NT2/D1 (cell line): ENCODE data around the gene PTPN13.
"Not testable (repeated sequence)": the region's sequence is repeated elsewhere in the genome, so short reads cannot be mapped to it uniquely, and the experiment has no call there.

Source experiments
- DNase-seq: peaks from one replicate; pipeline ENCODE4 v3.0.0-alpha.2; 2011; ENCODE audit warnings: low read depth, low spot score
- H3K27me3 ChIP-seq: 2 replicates; pipeline ENCODE4 v1.6.0; 2011; ENCODE audit warnings: mild to moderate bottlenecking; ENCODE audit not compliant: insufficient read length, insufficient read depth
- H3K36me3 ChIP-seq: 2 replicates; pipeline ENCODE4 v1.6.1; 2011; ENCODE audit warnings: mild to moderate bottlenecking, low read length, mixed read lengths; ENCODE audit not compliant: insufficient read depth, insufficient read length
- H3K4me1 ChIP-seq: 2 replicates; pipeline ENCODE4 v1.5.1; 2011; ENCODE audit not compliant: insufficient read depth, insufficient read length
- H3K4me3 ChIP-seq: 2 replicates; pipeline ENCODE4 v1.5.1; 2011; ENCODE audit warnings: low read depth; ENCODE audit not compliant: insufficient read length
- H3K9ac ChIP-seq: 2 replicates; pipeline ENCODE4 v1.6.0; 2011; ENCODE audit warnings: low read depth; ENCODE audit not compliant: insufficient read length
- H3K9me3 ChIP-seq: 2 replicates; pipeline ENCODE4 v1.5.1; 2011; ENCODE audit warnings: mild to moderate bottlenecking, low read length; ENCODE audit not compliant: insufficient read depth
- SUZ12 ChIP-seq: IDR thresholded peaks from 2 replicates; pipeline ENCODE4 v1.6.1; 2011; ENCODE audit not compliant: insufficient read length, insufficient read depth; ENCODE audit errors: extremely low read depth
- YY1 ChIP-seq: IDR thresholded peaks from 2 replicates; pipeline ENCODE4 v1.6.1; 2011; ENCODE audit not compliant: insufficient read length, insufficient read depth
- ZNF274 ChIP-seq: IDR thresholded peaks from 2 replicates; pipeline ENCODE4 v1.6.1; 2011; ENCODE audit warnings: mild to moderate bottlenecking, low read depth, low read length

The PTPN13 gene

DNA sequence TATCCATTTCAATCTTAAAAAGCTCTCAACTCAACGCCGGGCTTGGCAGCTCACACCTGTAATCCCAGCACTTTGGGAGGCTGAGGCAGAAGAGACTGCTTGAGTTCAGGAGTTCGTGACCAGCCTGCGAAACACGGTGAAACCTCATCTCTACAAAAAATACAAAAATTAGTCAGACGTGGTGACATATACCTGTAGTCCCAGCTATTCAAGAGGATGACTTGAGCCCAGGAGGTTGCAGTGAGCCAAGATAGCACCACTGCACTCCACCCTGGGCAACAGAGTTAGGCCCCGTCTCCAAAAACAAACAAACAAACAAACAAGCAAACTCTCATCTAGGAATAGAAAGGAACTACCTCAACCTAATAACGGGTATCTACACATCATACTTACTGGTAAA lies 50.8 kb downstream of the PTPN13 start:
- H3K9ac ChIP-seq = no peak overlapping the region
- TF ChIP-seq ZNF274 (no peak), SUZ12 (no peak)

DNA sequence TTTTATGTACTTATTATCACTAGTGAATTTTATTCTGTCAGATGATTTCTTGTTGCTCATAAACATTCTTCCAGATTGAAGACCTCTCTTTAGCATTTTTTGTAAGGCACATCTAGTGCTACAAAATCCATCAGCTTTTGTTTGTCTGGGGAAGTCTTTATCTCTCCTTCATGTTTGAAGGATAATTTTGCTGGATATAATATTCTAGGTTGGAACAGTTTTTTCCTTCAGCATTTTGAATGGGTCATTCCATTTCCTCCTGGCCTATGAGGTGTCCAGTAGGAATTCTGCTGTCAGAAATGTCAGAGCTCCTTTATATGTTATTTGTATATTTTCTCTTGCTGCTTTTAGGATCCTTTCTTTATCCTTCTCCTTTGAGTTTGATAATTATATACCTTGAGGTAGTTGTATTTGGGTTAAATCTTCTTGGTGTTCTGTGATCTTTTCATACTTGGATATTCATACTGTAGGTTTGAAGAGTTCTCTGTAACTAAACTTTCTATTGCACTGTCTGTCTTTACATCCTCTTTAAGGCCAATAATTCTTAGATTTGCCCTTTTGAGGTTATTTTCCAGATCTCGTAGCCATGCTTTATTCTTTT lies 58.3 kb downstream of the PTPN13 start:
- no peak overlapping the region for H3K9ac ChIP-seq
- H3K36me3 ChIP-seq = no peaks in the 10 kb centered on the region
- DNase-seq = no peak
- H3K4me3 ChIP-seq = no peak overlapping the region
- H3K27me3 ChIP-seq = no peaks in the 10 kb centered on the region
- no peak for TF ChIP-seq SUZ12
- TF ChIP-seq YY1 = no peak
- TF ChIP-seq ZNF274 = no peak
- H3K9me3 ChIP-seq = peaks cover 22% of the 10 kb centered on the region
- H3K4me1 ChIP-seq = no peaks in the 10 kb centered on the region

More for the DNA sequence above, 50.8 kb downstream of the PTPN13 start:
- Histone ChIP-seq H3K36me3 (no peaks in the 10 kb centered on the region), H3K4me3 (no peak overlapping the region), H3K27me3 (no peaks in the 10 kb centered on the region), H3K4me1 (no peaks in the 10 kb centered on the region), H3K9me3 (no peaks in the 10 kb centered on the region)
- DNase-seq = no peak

DNA sequence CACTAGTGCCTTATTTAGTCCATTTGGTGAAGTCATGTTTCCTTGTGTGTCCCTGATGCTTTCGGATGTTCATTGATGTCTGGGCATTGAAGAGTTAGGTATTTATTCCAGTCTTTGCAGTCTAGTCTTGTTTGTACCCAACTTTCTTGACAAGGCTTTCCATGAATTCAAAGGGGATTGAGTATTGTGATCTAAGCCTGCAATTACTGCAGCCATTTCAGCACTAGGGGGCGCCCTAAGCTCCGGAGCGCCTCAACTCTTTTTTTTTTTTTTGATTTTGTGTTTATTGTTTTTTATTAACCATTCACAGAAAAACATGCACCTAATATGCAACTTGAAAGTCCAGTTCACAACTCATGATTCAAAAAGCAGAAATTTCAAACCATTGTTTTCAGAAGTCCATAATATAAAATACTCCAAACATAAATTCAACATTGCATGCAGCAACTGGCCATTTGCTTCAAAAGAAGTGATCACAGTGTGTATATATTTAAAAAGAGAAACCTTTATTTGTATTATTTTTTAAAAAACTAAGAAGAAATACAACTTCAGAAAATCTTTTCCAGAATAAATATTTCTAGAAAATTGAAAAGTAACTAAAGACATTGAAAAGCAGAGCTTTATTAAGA lies 59.2 kb downstream of the PTPN13 start:
- H3K4me3 ChIP-seq = no peak overlapping the region
- H3K4me1 ChIP-seq = no peaks in the 10 kb centered on the region
- peaks cover 22% of the 10 kb centered on the region for H3K9me3 ChIP-seq
- no peak for TF ChIP-seq SUZ12
- TF ChIP-seq YY1 = no peak
- no peak for TF ChIP-seq ZNF274
- H3K36me3 ChIP-seq = peaks cover 4% of the 10 kb centered on the region
- no peak overlapping the region for H3K9ac ChIP-seq
- DNase-seq = peak; percentile 28
- H3K27me3 ChIP-seq = no peaks in the 10 kb centered on the region

- peaks cover 16% of the 10 kb centered on the region for H3K9me3 ChIP-seq
- not testable (repeated sequence) for DNase-seq, H3K4me1 ChIP-seq, H3K9ac ChIP-seq, H3K27me3 ChIP-seq, H3K36me3 ChIP-seq, H3K4me3 ChIP-seq
Observed at GRCh38 chr4:86656781-86657180, 62.7 kb downstream of the PTPN13 start.

DNA sequence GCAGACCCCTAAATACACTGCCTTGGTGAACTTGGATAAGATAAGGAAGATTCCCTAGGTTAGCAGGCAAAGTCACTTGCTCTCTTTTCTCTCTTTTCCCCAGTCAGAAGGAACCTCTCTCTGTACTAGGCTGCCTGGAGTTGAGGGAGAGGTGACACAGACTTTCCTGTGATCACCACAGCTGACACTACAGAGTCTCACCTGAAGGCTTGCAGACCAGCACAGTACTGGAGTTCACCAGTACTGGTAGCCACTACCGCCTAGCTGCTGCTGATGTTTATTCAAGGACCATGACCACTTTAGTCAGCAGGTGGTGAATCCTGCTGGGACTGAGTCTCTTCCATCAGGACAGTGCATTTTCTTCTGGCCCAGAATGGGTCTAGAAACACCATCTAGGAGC lies 63.3 kb downstream of the PTPN13 start:
- no peak overlapping the region for H3K9ac ChIP-seq
- peaks cover 10% of the 10 kb centered on the region for H3K9me3 ChIP-seq
- TF ChIP-seq ZNF274 (no peak), SUZ12 (no peak), YY1 (no peak)
- DNase-seq = no peak
- H3K27me3 ChIP-seq = no peaks in the 10 kb centered on the region
- H3K4me1 ChIP-seq = no peaks in the 10 kb centered on the region
- no peak overlapping the region for H3K4me3 ChIP-seq
- peaks cover 4% of the 10 kb centered on the region for H3K36me3 ChIP-seq

GRCh38 chr4:86657910-86658309 lies 63.8 kb downstream of the PTPN13 start:
- Histone ChIP-seq H3K4me3 (no peak overlapping the region), H3K9me3 (peaks cover 5% of the 10 kb centered on the region), H3K36me3 (peaks cover 4% of the 10 kb centered on the region), H3K4me1 (no peaks in the 10 kb centered on the region), H3K9ac (no peak overlapping the region), H3K27me3 (no peaks in the 10 kb centered on the region)
- TF ChIP-seq YY1 = no peak
- no peak for TF ChIP-seq SUZ12
- TF ChIP-seq ZNF274 = no peak
- no peak for DNase-seq

DNA sequence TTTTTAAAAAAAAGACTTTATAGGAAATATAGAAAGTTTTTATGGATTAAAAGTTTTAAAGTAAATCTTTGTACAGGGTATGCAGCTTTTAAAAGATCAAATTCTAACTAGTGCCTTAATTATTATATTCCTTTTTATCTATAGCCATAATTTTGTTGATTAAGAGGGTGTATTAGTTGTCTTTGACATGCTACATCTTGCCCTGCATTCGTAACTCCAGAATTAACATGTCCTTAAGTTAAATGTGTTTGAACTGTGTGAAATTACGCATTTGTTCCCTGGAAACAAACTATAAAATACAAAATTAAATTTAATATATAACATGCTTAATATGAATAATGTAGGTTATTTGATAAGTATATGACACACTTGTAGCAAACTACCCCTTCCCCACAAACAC lies 66.3 kb downstream of the PTPN13 start:
- TF ChIP-seq YY1 (no peak), ZNF274 (no peak), SUZ12 (no peak)
- Histone ChIP-seq H3K4me3 (no peak overlapping the region), H3K9me3 (no peaks in the 10 kb centered on the region), H3K36me3 (peaks cover 4% of the 10 kb centered on the region), H3K9ac (no peak overlapping the region), H3K27me3 (no peaks in the 10 kb centered on the region), H3K4me1 (no peaks in the 10 kb centered on the region)
- no peak for DNase-seq
